Esophagus squamous epithelium (tissue), 5 donors: ENCODE data around the gene KIAA2012. TPM values are rescaled to one million over a fixed set of nuclear protein-coding genes. Genes with fewer than 3 reads are reported as not detected.
"Not testable (repeated sequence)": the region's sequence is repeated elsewhere in the genome, so short reads cannot be mapped to it uniquely, and the experiment has no call there.

Experiments
- DNase-seq: peaks from one replicate; lab custom pipeline; 2025; lab: John Stamatoyannopoulos, UW
- H3K27ac ChIP-seq, 4 donors: fragments of 200-600 bp; sonication (generic); one replicate each; pipeline ENCODE4 v1.5.1; 2016 to 2019; ENCODE audit warnings: mild to moderate bottlenecking in 1 of 4
- H3K27me3 ChIP-seq, 4 donors: fragments of 200-600 bp; sonication (generic); 1 replicate in 3 of 4; 2 replicates in 1 of 4; pipeline versions ENCODE4 v1.5.1 to v1.6.0; 2017 to 2021; ENCODE audit warnings: antibody characterized with exemption in 1 of 4
- H3K36me3 ChIP-seq, 3 donors: fragments of 200-600 bp; sonication (generic); one replicate each; pipeline ENCODE4 v1.5.1; 2016 to 2019
- H3K4me1 ChIP-seq, 3 donors: fragments of 200-600 bp; sonication (generic); one replicate each; pipeline ENCODE4 v1.5.1; 2017 to 2019
- H3K4me3 ChIP-seq, 4 donors: fragments of 200-600 bp; sonication (generic); 1 replicate in 3 of 4; 2 replicates in 1 of 4; pipeline ENCODE4 v1.5.1; 2016 to 2019; ENCODE audit warnings: mild to moderate bottlenecking in 2 of 4, moderate library complexity in 1 of 4
- H3K9me3 ChIP-seq, 3 donors: fragments of 200-600 bp; sonication (generic); one replicate each; pipeline ENCODE4 v1.5.1; 2016 to 2019
- CTCF ChIP-seq, 6 experiments: fragments of 450-650 bp in 4 of 6; fragments of 200-600 bp in 2 of 6; sonication (generic) in 2 of 6; IDR thresholded peaks; one replicate each; pipeline ENCODE4 v1.5.1; 2016 to 2019; ENCODE audit warnings: antibody characterized with exemption in 6 of 6, mild to moderate bottlenecking in 4 of 6, moderate library complexity in 4 of 6
- POLR2A ChIP-seq, 4 donors: fragments of 450-650 bp; IDR thresholded peaks; one replicate each; pipeline ENCODE4 v1.6.1; 2017; ENCODE audit warnings: antibody characterized with exemption in 4 of 4, mild to moderate bottlenecking in 4 of 4, moderate library complexity in 3 of 4
- WGBS, 2 donors: methylation state at CpG; one replicate each; pipeline ENCODE4 v1.1.5; 2018; 5-methylcytosine and 5-hydroxymethylcytosine counted together
- intact Hi-C: fragments of 100-400 bp; cut with DNase I; formaldehyde crosslinking; loops from one replicate; pipeline ENCODE4 v1.15.0; 2022
- total RNA-seq, 4 donors: library from RNA; depleted of rRNA; stranded (reverse); fragments of >200 nt; gene quantifications; one replicate each; pipeline ENCODE4 v1.1.0, GENCODE V29; 2016
- donor health status: DM: yes; HTN: yes; CAD: no.

The KIAA2012 gene
- total RNA-seq, 4 donors from 2014 or later = not detected

GRCh38 chr2:202221873-202222272 is 148.8 kb downstream of the KIAA2012 start:
- peaks cover 0 to 68% (median 0%) of the 10 kb centered on the region in 3 donors for H3K36me3 ChIP-seq
- H3K9me3 ChIP-seq = no peaks in the 10 kb centered on the region

GRCh38 chr2:202237787-202238233 is 164.8 kb downstream of the KIAA2012 start:
- no peak for DNase-seq
- intact Hi-C loops = no loop called here
- H3K36me3 ChIP-seq = no peaks in the 10 kb centered on the region
- H3K4me1 ChIP-seq = peaks cover 0 to 35% (median 17%) of the 10 kb centered on the region in 3 donors
- H3K9me3 ChIP-seq = no peaks in the 10 kb centered on the region
- TF ChIP-seq CTCF (IDR thresholded peaks at IDR 0.05) (no peak), POLR2A (IDR thresholded peaks at IDR 0.05) (peak in 1 of 4 donors; percentile 25)
- peak overlapping the region; percentile 86 to 98 (median 96) for H3K27ac ChIP-seq
- peak overlapping the region; percentile 78 to 98 (median 89) for H3K4me3 ChIP-seq
- 1% methylated on average over 11 to 15 of the region's 30 CpGs for WGBS, 2 donors
- H3K27me3 ChIP-seq = no peaks in the 10 kb centered on the region

More at GRCh38 chr2:202221873-202222272, 148.8 kb downstream of the KIAA2012 start:
- TF ChIP-seq POLR2A (IDR thresholded peaks at IDR 0.05) (no peak), CTCF (IDR thresholded peaks at IDR 0.05) (no peak)
- Histone ChIP-seq H3K4me3 (no peak overlapping the region), H3K27ac (no peak overlapping the region), H3K27me3 (no peaks in the 10 kb centered on the region), H3K4me1 (peaks cover 0 to 8% (median 0%) of the 10 kb centered on the region in 3 donors)
- intact Hi-C loops = no loop called here
- no peak for DNase-seq
- 93 to 100% methylated on average over 1 of the region's 1 CpG for WGBS, 2 donors

- intact Hi-C loops = no loop called here
- H3K4me1 ChIP-seq = peaks cover 0 to 35% (median 17%) of the 10 kb centered on the region in 3 donors
- H3K36me3 ChIP-seq = no peaks in the 10 kb centered on the region
- 4 to 5% methylated on average over 17 to 25 of the region's 54 CpGs for WGBS, 2 donors
- peak within 1 kb of the TSS; percentile 86 to 98 (median 96) for H3K27ac ChIP-seq
- peak within 1 kb of the TSS; percentile 78 to 98 (median 89) for H3K4me3 ChIP-seq
- H3K27me3 ChIP-seq = no peaks in the 10 kb centered on the region
- TF ChIP-seq CTCF (IDR thresholded peaks at IDR 0.05) (no peak), POLR2A (IDR thresholded peaks at IDR 0.05) (peak in 2 of 4 donors; percentile 45 to 76)
- peak; percentile 36 for DNase-seq
- H3K9me3 ChIP-seq = no peaks in the 10 kb centered on the region
These were observed 165.5 kb downstream of the KIAA2012 start, which contains the start of gene SUMO1 for GRCh38 chr2:202238234-202239197. Gene SUMO1, minus strand, starts transcription at chr2:202238597. Its CDS starts 146 bp downstream, at chr2:202238451.

- 94 to 100% methylated on average over 2 to 5 of the region's 5 CpGs for WGBS, 2 donors
- H3K27ac ChIP-seq, DNase-seq, H3K36me3 ChIP-seq, intact Hi-C loops, H3K27me3 ChIP-seq, H3K4me3 ChIP-seq, H3K9me3 ChIP-seq: not testable (repeated sequence)
- peaks cover 0 to 14% (median 0%) of the 10 kb centered on the region in 3 donors for H3K4me1 ChIP-seq
These were observed 174.7 kb downstream of the KIAA2012 start for GRCh38 chr2:202247710-202248109.

DNA sequence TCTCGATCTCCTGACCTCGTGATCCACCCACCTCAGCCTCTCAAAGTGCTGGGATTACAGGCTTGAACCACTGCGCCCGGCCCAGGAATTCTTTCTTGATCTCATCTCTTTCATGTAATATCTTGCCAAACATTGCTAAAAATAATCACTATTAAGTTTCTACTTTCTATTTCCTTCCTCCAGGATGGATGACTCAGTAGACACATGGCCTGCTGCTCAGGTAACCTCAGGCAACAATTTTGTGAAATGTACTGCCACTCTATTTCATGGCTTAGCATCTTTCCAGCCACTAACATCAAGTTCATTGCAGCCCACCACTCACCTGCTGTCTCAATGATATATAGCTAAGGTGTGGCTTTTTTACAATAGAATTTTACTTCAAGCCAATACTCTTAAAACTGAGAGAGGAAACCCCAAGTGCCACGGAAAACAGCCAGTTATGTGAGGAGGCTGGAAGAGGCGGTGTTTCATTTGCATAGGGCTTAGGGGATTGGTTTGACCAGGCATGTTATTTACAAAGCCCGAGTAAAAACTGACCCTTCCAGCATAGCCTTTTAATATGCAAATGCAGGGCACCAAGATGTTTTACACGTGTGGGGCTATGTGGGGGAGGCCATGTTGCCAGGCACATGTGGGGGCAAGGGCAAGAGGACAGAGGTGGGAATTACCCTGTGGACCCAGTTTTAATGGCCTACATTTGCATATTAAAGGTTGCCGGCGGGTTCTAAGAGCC is 176.6 kb downstream of the KIAA2012 start:
- intact Hi-C loops = no loop called here
- no peaks in the 10 kb centered on the region for H3K9me3 ChIP-seq
- peak overlapping the region in 2 of 4 donors; percentile 34 to 50 for H3K27ac ChIP-seq
- WGBS, 2 donors = 36 to 42% methylated on average over 10 of the region's 10 CpGs
- no peaks in the 10 kb centered on the region for H3K36me3 ChIP-seq
- TF ChIP-seq CTCF (IDR thresholded peaks at IDR 0.05) (no peak), POLR2A (IDR thresholded peaks at IDR 0.05) (no peak)
- H3K4me3 ChIP-seq = peak overlapping the region in 1 of 4 donors; percentile 4
- no peaks in the 10 kb centered on the region for H3K27me3 ChIP-seq
- no peak for DNase-seq
- peaks cover 0 to 14% (median 0%) of the 10 kb centered on the region in 3 donors for H3K4me1 ChIP-seq
